ENCODE results near the gene PMAIP1. TPM values are rescaled to one million over a fixed set of nuclear protein-coding genes. Genes with fewer than 3 reads are reported as not detected.
A peak's percentile ranks its signal among the peaks of the same experiment; 100 is the strongest.

Gene PMAIP1
- total and polyA plus RNA-seq, 9 of the 15 experiments (the other 6 are each of a cell fraction or from before 2014, with no cell fraction given) = 8.0 to 22.9 (median 14.9) TPM

- no peak for TF ChIP-seq NR2C1 (IDR thresholded peaks at IDR 0.05)
- TF ChIP-seq NR2C1 (tag; IDR thresholded peaks at IDR 0.05) = no peak
- no peak for TF ChIP-seq DNMT1 (IDR thresholded peaks at IDR 0.05)
- TF ChIP-seq CTBP1 (IDR thresholded peaks at IDR 0.05; ENCODE audit: borderline replicate concordance) = peak; percentile 60; the same call in 1 of the 2 replicates
- TF ChIP-seq NFE2L1 (tag; IDR thresholded peaks at IDR 0.05; ENCODE audit: borderline replicate concordance, low read depth) = no peak; the same call in 1 of the 2 replicates
- TF ChIP-seq ZKSCAN8 (CRISPR knock-in tag; IDR thresholded peaks at IDR 0.05) = no peak
- TF ChIP-seq DPF2 (IDR thresholded peaks at IDR 0.05) = peak; percentile 81
- TF ChIP-seq CHD2 (IDR thresholded peaks at IDR 0.05; ENCODE audit: low read depth, low read length) = no peak
- peak; percentile 74 for TF ChIP-seq NFIC (IDR thresholded peaks at IDR 0.05)
- TF ChIP-seq ZNF133 (CRISPR knock-in tag; IDR thresholded peaks at IDR 0.05) = no peak
- TF ChIP-seq STAT5A (IDR thresholded peaks at IDR 0.05; ENCODE audit: borderline replicate concordance, low read length) = peak; percentile 33; the same call in 1 of the 2 replicates
- TF ChIP-seq HDAC1 (IDR thresholded peaks at IDR 0.05) = 0 out of 4 replicates have a peak, but pooled peaks of 1 of the 2 experiments have one; percentile 26
- no peak for TF ChIP-seq ZBTB34 (CRISPR knock-in tag; IDR thresholded peaks at IDR 0.05)
- 0 out of 4 replicates have a peak, but pooled peaks of 1 of the 2 experiments have one; percentile 65 for TF ChIP-seq TBL1XR1 (IDR thresholded peaks at IDR 0.05; ENCODE audit: low read length in 2 of 2)
- no peak for TF ChIP-seq ARID4B (CRISPR knock-in tag; IDR thresholded peaks at IDR 0.05)
- TF ChIP-seq PBX2 (CRISPR knock-in tag; IDR thresholded peaks at IDR 0.05; ENCODE audit: low read depth) = no peak
- peak; percentile 47; the same call in 1 of the 2 replicates for TF ChIP-seq PBX2 (tag; conservative IDR thresholded peaks at IDR 0.05; ENCODE audit: low read depth)
- TF ChIP-seq L3MBTL2 (IDR thresholded peaks at IDR 0.05) = peak; percentile 48; the same call in 1 of the 2 replicates
- TF ChIP-seq GABPA (tag; conservative IDR thresholded peaks at IDR 0.05; ENCODE audit: low read depth) = no peak
- TF ChIP-seq YY1 (IDR thresholded peaks at IDR 0.05; ENCODE audit: borderline replicate concordance in 1 of 3, control insufficient read depth in 1 of 3, extremely low read depth in 1 of 3, insufficient read depth in 3 of 3, insufficient read length in 1 of 3, insufficient replicate concordance in 2 of 3, low read depth in 1 of 3, low read length in 2 of 3) = peak in 2 of 3 experiments; percentile 12 to 63
- peak; percentile 48 for TF ChIP-seq CXXC5 (CRISPR knock-in tag; IDR thresholded peaks at IDR 0.05)
These were observed 18.5 kb downstream of the PMAIP1 start (continued) for GRCh38 chr18:59918320-59918755.
